OCI-LY1 (cell line): Measurements from ENCODE around the gene GPR3.

Source experiments
- H2AFZ ChIP-seq: fragments of 200-600 bp; sonication (generic), shearing (Covaris generic); 2 replicates; pipeline ENCODE4 v1.6.0; 2014; ENCODE audit warnings: antibody characterized with exemption, mild to moderate bottlenecking, low read length
- H3F3A ChIP-seq: fragments of 200-600 bp; sonication (generic), shearing (Covaris generic); 2 replicates; pipeline ENCODE4 v1.6.0; 2014; ENCODE audit warnings: mild to moderate bottlenecking, antibody characterized with exemption, low read length, moderate library complexity; ENCODE audit not compliant: insufficient read depth
- H3K27ac ChIP-seq: fragments of 200-600 bp; sonication (generic); 2 replicates; pipeline ENCODE4 v1.5.1; 2014; ENCODE audit warnings: low read length, mixed run types, mild to moderate bottlenecking, low read depth; ENCODE audit not compliant: poor library complexity, severe bottlenecking
- H3K27me3 ChIP-seq: fragments of 200-600 bp; sonication (generic); 2 replicates; pipeline ENCODE4 v1.6.0; 2014; ENCODE audit warnings: antibody characterized with exemption, mild to moderate bottlenecking, low read length, moderate library complexity; ENCODE audit not compliant: insufficient read depth
- H3K36me3 ChIP-seq: fragments of 200-600 bp; sonication (generic); 2 replicates; pipeline ENCODE4 v1.6.1; 2014; ENCODE audit warnings: mild to moderate bottlenecking, antibody characterized with exemption, low read length, moderate library complexity, mixed read lengths; ENCODE audit not compliant: insufficient read depth
- H3K4me1 ChIP-seq: fragments of 200-600 bp; sonication (generic); 2 replicates; pipeline ENCODE4 v1.5.1; 2014; ENCODE audit warnings: mild to moderate bottlenecking, low read length, moderate library complexity; ENCODE audit not compliant: insufficient read depth, severe bottlenecking
- H3K4me2 ChIP-seq: fragments of 200-600 bp; sonication (generic), shearing (Covaris generic); 2 replicates; pipeline ENCODE4 v1.6.1; 2014; ENCODE audit warnings: low read length
- H3K4me3 ChIP-seq: fragments of 200-600 bp; sonication (generic); 2 replicates; pipeline ENCODE4 v1.5.1; 2014; ENCODE audit warnings: low read length, low read depth, mild to moderate bottlenecking, mixed read lengths; ENCODE audit not compliant: poor library complexity, severe bottlenecking
- H3K79me2 ChIP-seq: fragments of 200-600 bp; shearing (Covaris generic); 2 replicates; pipeline ENCODE4 v1.6.1; 2016; ENCODE audit warnings: mixed run types, low read length, mixed read lengths; ENCODE audit not compliant: insufficient read depth
- H3K9ac ChIP-seq: fragments of 200-600 bp; sonication (generic), shearing (Covaris generic); 2 replicates; pipeline ENCODE4 v1.6.1; 2014; ENCODE audit warnings: mild to moderate bottlenecking, low read length, mixed read lengths
- H3K9me2 ChIP-seq: fragments of 200-600 bp; sonication (generic), shearing (Covaris generic); 2 replicates; pipeline ENCODE4 v1.6.1; 2014; ENCODE audit warnings: low read depth, mild to moderate bottlenecking, low read length, mixed read lengths
- H3K9me3 ChIP-seq: fragments of 200-600 bp; shearing (Covaris generic); 2 replicates; pipeline ENCODE4 v1.6.1; 2014; ENCODE audit warnings: low read length, mixed read lengths
- H4K20me1 ChIP-seq: fragments of 200-600 bp; sonication (generic), shearing (Covaris generic); 2 replicates; pipeline ENCODE4 v1.6.0; 2016; ENCODE audit warnings: mild to moderate bottlenecking, low read length; ENCODE audit not compliant: insufficient read depth
- EZH2 ChIP-seq: fragments of 200-600 bp; sonication (generic), shearing (Covaris generic); IDR thresholded peaks from 2 replicates; pipeline ENCODE4 v1.8.0; 2017; ENCODE audit warnings: borderline replicate concordance, mixed run types, mild to moderate bottlenecking, antibody characterized with exemption, low read length, moderate library complexity, mixed read lengths
- TF ChIP-seq, protein P1 (sequence below): fragments of 200-600 bp; sonication (generic), shearing (Covaris generic); IDR thresholded peaks from 2 replicates; pipeline ENCODE4 v1.5.1; 2017; ENCODE audit warnings: mild to moderate bottlenecking, antibody characterized with exemption, low read length, moderate library complexity, mixed read lengths

Gene GPR3

DNA sequence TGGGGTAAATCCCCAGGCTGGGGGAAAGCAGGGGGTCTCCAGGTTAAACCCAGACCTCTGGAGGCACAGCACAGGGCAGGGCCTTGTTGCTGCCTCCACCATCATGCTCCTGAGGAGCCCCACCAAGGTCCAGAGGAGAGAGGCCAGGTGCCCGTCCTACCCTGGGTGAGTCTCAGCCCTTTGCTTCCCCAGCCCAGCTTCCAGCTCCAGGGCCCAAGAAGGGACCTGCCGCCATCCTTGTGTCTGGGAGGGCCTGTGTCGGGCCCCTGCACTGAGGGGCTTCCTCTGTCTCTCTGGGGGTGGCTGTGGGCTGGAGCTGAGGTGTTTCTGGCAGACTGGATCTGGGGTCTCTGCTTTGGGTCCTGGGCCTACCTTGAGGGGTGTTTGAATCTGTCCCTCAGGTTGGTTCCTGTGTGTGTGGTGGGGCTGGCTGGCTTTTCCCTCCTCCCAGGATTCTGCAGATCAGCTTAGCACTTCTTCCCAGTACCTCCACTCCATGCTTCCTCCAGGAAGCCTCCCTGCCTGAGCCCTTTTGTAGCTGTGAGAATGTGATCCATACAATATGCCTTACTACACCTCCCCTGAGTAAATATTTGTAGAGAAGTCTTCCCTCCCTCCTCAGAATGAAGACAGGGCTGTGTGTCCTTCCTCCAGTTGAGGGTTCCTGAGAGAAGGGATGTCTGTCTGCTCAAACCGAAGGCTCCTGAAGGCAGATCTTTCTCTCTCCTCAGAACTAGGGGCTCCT, 6.2 kb downstream of the GPR3 start:
- no peak overlapping the region for H3K4me2 ChIP-seq
- no peaks in the 10 kb centered on the region for H3K9me2 ChIP-seq
- no peaks in the 10 kb centered on the region for H3F3A ChIP-seq
- H3K9me3 ChIP-seq = no peaks in the 10 kb centered on the region
- peaks cover 19% of the 10 kb centered on the region for H3K4me1 ChIP-seq
- no peak overlapping the region for H2AFZ ChIP-seq
- no peak overlapping the region for H3K9ac ChIP-seq
- H4K20me1 ChIP-seq = no peaks in the 10 kb centered on the region
- H3K36me3 ChIP-seq = 0 out of 2 replicates have a peak, but pooled peaks cover 5% of the 10 kb centered on the region
- H3K27ac ChIP-seq = no peak overlapping the region
- no peak overlapping the region for H3K4me3 ChIP-seq
- H3K79me2 ChIP-seq = no peaks in the 10 kb centered on the region
- TF ChIP-seq, protein P1, sequence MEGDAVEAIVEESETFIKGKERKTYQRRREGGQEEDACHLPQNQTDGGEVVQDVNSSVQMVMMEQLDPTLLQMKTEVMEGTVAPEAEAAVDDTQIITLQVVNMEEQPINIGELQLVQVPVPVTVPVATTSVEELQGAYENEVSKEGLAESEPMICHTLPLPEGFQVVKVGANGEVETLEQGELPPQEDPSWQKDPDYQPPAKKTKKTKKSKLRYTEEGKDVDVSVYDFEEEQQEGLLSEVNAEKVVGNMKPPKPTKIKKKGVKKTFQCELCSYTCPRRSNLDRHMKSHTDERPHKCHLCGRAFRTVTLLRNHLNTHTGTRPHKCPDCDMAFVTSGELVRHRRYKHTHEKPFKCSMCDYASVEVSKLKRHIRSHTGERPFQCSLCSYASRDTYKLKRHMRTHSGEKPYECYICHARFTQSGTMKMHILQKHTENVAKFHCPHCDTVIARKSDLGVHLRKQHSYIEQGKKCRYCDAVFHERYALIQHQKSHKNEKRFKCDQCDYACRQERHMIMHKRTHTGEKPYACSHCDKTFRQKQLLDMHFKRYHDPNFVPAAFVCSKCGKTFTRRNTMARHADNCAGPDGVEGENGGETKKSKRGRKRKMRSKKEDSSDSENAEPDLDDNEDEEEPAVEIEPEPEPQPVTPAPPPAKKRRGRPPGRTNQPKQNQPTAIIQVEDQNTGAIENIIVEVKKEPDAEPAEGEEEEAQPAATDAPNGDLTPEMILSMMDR = no peak
- TF ChIP-seq EZH2 = no peak
- no peaks in the 10 kb centered on the region for H3K27me3 ChIP-seq

DNA sequence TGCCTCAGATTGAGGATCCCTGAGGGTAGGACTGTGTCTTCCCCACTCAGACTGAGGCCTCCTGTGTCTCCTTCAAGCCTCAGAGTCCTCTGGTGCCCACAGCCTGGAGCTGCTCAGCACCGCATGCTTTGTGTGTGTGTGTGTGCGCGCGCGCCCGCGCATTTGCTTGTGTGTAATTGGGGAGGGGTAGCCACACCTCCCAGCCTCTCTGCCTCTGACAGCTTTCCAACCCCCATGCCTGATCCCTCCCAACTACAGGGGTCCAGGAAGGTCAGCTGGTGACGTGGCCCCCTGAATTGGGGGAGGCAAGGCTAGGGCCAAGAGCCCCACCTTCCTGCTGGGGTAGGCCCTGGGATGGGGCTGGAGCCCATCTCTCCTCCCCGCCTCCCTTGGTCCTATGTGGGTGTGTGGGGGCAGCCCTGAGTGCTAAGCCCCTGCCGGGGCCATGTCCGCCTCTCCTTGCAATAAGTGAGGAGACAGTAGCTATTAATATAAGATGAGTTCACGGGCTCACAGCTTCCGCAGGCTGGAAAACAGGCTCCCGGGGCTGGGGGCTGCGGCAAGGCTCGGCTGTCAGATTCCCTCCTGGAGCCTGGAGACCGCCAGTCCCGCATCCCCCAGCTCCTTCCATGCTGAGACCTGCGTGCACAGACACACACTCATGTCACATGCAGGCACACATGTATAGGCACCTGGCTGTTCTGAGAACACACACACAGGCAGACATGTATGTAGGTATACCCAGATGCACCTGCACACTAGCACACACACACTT, 7.0 kb downstream of the GPR3 start:
- H3K4me1 ChIP-seq = peaks cover 27% of the 10 kb centered on the region
- no peaks in the 10 kb centered on the region for H3F3A ChIP-seq
- 0 out of 2 replicates have a peak, but pooled peaks cover 5% of the 10 kb centered on the region for H3K36me3 ChIP-seq
- no peak overlapping the region for H3K4me3 ChIP-seq
- no peaks in the 10 kb centered on the region for H4K20me1 ChIP-seq
- H3K27ac ChIP-seq = no peak overlapping the region
- no peaks in the 10 kb centered on the region for H3K27me3 ChIP-seq
- no peaks in the 10 kb centered on the region for H3K79me2 ChIP-seq
- H3K9ac ChIP-seq = no peak overlapping the region
- no peaks in the 10 kb centered on the region for H3K9me2 ChIP-seq
- H2AFZ ChIP-seq = no peak overlapping the region
- H3K4me2 ChIP-seq = no peak overlapping the region
- H3K9me3 ChIP-seq = no peaks in the 10 kb centered on the region
- TF ChIP-seq EZH2 = no peak
- TF ChIP-seq, protein P1 = no peak

DNA sequence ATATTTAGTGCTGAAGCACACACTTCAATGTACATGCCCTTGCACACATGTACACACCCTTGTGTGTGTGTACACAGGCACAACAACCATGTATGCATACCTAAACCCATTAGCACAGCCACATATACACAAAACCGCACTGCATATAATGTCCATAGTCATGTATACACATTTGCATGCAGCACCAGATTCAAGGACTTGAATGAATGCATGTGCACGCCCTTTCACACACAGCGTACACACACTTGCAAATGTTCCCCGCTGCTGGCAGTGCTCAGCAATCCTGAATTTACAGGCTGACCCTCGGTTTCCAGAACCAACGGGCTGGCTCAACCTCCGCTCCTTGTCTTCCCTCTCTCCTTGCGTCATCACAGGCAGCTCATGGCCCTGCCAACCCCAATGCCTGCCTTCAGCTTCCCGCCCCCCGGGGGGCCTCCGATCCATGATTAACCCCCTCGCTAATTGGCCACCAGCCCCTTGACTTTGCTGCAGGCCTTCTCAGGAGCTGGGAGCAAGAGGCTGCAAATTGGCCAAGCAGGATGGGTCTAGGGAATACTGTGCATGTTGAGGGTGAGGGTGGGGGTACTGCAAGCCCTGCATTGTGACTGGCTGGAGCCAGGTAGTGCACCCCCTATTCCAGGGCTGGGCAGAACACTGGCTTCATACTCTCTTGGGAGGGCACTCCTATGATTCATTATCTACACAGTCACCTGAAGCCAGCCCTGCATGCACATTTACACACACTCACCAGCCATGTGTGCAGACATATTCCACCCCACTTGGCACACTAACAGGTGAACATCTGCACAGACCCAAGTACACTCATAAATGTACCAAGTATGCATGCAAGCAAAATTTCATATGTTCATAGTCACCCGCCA, 7.9 kb downstream of the GPR3 start:
- no peaks in the 10 kb centered on the region for H3K27me3 ChIP-seq
- H3K9me2 ChIP-seq = no peaks in the 10 kb centered on the region
- peaks cover 36% of the 10 kb centered on the region for H3K4me1 ChIP-seq
- no peak overlapping the region for H3K4me2 ChIP-seq
- no peaks in the 10 kb centered on the region for H3F3A ChIP-seq
- no peak overlapping the region for H3K9ac ChIP-seq
- H2AFZ ChIP-seq = no peak overlapping the region
- no peak overlapping the region for H3K27ac ChIP-seq
- no peak for TF ChIP-seq EZH2
- TF ChIP-seq, protein P1 = no peak
- H3K9me3 ChIP-seq = no peaks in the 10 kb centered on the region
- no peaks in the 10 kb centered on the region for H3K79me2 ChIP-seq
- peaks cover 11% of the 10 kb centered on the region; the same call in 1 of the 2 replicates for H3K36me3 ChIP-seq
- no peak overlapping the region for H3K4me3 ChIP-seq
- H4K20me1 ChIP-seq = no peaks in the 10 kb centered on the region
